NCI-H748 treated with DMSO at 0.1 percent for 48 hours (cell line): ENCODE data around the gene DCAF15.

Source experiments
- DNase-seq: peaks from one replicate; lab custom pipeline; 2025; lab: John Stamatoyannopoulos, UW

Gene DCAF15

GRCh38 chr19:13930402-13930801 is 21.9 kb upstream of the DCAF15 start:
- no peak for DNase-seq

GRCh38 chr19:13931391-13932148 is 20.7 kb upstream of the DCAF15 start:
- DNase-seq = no peak

- no peak for DNase-seq
Measured at GRCh38 chr19:13932149-13932637, 20.1 kb upstream of the DCAF15 start.

- no peak for DNase-seq
Measured at GRCh38 chr19:13932911-13933393, 19.4 kb upstream of the DCAF15 start.

- no peak for DNase-seq
Measured at GRCh38 chr19:13934785-13935109, 17.6 kb upstream of the DCAF15 start.

- DNase-seq = no peak
Measured at GRCh38 chr19:13935765-13936510, 16.4 kb upstream of the DCAF15 start.

GRCh38 chr19:13937479-13938300 is 14.6 kb upstream of the DCAF15 start:
- DNase-seq = no peak

GRCh38 chr19:13938301-13939064 is 13.8 kb upstream of the DCAF15 start, which contains the start of gene PODNL1:
Gene PODNL1 (minus strand): TSS chr19:13938417. CDS start chr19:13938181, 236 bp downstream.
- no peak for DNase-seq

- DNase-seq = no peak
Measured at GRCh38 chr19:13942023-13942684, 10.2 kb upstream of the DCAF15 start.

- DNase-seq = no peak
Measured at GRCh38 chr19:13946414-13946813, 5.9 kb upstream of the DCAF15 start.

GRCh38 chr19:13951043-13951442 is 1.3 kb upstream of the DCAF15 start:
- DNase-seq = no peak

GRCh38 chr19:13951799-13952153 is 533 bp upstream of the DCAF15 start:
- DNase-seq = no peak

GRCh38 chr19:13952931-13953531 is 722 bp downstream of the DCAF15 start:
- DNase-seq = no peak

- DNase-seq = no peak
Measured at GRCh38 chr19:13954185-13954584, 1.9 kb downstream of the DCAF15 start.

GRCh38 chr19:13955662-13956364 is 3.5 kb downstream of the DCAF15 start:
- no peak for DNase-seq

GRCh38 chr19:13956365-13956744 is 4.0 kb downstream of the DCAF15 start:
- no peak for DNase-seq

- DNase-seq = no peak
Measured at GRCh38 chr19:13957051-13957450, 4.7 kb downstream of the DCAF15 start.

GRCh38 chr19:13958043-13958442 is 5.7 kb downstream of the DCAF15 start:
- no peak for DNase-seq

- no peak for DNase-seq
Measured at GRCh38 chr19:13959141-13959961, 7.0 kb downstream of the DCAF15 start.
